M059J (cell line): ENCODE data around the gene CRACDL. TPM values are rescaled to one million over a fixed set of nuclear protein-coding genes. Genes with fewer than 3 reads are reported as not detected.
"Not testable (repeated sequence)": the region's sequence is repeated elsewhere in the genome, so short reads cannot be mapped to it uniquely, and the experiment has no call there.

Experiments
- DNase-seq: peaks from one replicate; pipeline ENCODE4 v3.0.0-alpha.2; 2012; ENCODE audit warnings: low read depth
- total RNA-seq: library from RNA; depleted of rRNA; stranded (reverse); fragments of >200 nt; shearing (Covaris generic); gene quantifications from 2 replicates; pipeline ENCODE4 v1.2.3, GENCODE V29; 2014

CRACDL gene
- total RNA-seq, 1 experiment from 2014 or later, result not detected

GRCh38 chr2:98907966-98908905, 27.8 kb downstream of the CRACDL start:
- no peak for DNase-seq

DNA sequence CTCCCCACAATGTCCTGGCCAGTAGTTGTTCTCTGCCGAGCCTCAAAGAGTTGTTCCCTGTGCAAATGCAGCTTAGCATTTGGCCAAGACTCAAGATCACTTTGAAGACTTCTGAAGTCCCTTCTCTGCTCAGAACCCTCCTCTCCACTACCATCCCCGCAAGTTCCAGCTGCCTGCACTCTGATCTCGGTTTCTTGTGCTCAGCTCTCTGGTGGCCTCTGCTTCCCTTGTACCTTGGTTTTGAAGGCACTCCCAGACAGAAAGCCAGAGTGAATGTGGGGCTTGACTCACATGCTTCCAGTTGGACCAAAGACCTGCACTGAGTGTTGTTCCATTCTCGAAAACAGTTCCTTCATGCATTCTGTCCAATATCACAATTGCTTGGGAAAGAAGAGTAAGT, 28.6 kb downstream of the CRACDL start:
- no peak for DNase-seq

DNA sequence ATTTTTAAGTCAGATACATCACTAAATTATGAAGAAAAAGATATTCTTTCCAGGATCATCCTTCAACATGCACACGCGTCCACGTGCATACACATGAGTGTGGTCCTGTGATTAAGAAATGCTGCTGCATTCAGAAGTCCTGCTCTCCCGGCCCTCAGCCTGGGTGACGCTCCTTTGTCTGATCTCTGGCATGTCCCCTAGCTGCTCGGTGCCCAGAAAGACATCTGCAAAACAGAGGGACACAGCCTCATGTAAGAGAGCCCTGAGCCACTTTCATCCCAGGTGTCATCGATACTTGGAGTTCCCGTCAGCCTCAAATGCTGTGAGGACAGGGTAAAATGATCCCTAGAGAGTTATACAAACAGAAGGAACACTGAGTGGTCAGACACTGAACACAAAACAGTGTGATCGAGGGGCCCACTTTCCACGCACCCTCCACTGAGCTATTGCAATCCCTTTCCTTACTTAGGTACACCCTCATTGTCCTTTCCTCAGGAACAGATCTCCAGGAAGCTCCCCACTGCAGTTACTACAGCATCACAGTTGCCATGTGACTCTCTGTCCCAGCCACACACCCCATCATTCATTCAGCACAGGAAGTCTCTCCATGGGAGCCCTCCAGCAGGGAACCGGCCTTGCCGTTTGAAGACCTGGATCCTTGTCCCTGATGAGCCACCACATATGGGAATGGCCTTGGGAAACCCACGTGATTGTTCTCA, 32.1 kb downstream of the CRACDL start:
- no peak for DNase-seq

DNA sequence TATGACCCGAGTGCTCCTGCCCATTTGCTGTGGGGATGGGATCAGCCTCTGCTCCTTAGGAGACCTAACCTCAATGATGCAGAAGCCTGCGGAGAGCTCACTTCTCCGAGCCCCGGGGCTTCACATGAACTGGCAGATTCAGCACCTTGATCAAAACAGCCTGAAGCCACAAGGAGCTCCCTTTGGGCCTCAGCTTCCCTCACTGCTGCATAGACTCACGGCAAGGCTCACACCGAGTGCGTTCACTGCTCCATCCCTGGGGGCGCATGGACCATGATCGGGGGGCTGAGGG, 33.0 kb downstream of the CRACDL start:
- DNase-seq, result no peak

- DNase-seq, result no peak
Observed at GRCh38 chr2:98902209-98903063, 33.6 kb downstream of the CRACDL start.

DNA sequence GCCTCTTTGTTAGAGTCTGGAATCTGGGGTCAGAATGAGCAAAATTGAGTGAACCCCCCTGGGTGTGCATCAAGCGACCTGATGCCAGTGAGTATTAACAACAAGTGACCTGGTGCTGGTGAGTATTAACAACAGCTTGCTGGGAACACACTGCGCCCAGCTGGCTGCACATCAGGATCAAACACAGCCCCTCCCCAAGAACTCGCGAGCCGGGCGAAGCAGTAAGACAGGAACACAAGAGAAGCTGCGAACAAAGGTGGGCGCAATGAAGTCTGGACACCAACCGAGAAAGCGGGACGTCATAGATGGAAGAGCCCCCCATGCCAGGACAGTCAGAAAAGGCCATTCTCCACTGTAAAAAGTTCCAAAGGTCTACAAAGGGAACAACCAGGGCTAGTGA, 34.3 kb downstream of the CRACDL start:
- DNase-seq, result no peak

DNA sequence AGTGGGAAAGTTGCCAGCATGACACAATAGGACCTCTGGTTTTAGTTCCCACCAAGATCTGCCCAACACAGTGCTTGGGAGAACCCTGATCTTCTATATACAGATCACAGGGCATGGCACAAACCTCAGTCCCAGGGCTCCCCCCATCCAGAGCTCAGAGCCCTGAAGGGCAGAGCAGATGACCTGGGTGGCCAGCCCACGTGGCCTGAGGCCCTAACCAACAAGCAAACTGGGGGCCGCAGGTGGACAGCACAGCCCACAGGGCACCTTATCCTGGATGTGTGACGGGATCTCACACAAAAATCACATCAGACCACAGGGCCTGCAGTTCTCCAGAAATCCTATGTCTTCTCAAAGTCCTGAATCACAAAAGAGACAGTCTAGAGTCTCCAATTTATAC, 34.7 kb downstream of the CRACDL start:
- no peak for DNase-seq

DNA sequence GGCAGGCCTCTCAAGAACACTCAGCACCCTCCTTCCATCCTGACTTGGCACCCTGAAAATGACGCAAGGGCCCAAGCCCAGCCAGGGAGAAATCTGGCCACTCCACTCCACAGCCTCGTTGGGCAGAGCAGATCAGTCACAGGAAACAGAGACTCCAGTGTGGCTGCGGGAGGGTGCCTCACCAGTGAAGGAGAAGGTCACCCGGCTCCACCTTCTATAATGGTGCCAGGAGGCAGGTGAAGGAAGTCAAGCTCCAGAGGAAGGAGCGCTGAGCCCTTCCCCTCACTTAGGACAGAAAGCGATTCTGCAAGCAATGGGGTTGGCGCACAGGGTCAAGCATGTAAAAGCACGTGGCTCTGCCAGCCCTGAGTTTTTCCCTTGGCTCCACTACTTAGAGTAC, 35.3 kb downstream of the CRACDL start:
- DNase-seq, result no peak

- not testable (repeated sequence) for DNase-seq
Observed at GRCh38 chr2:98899703-98900078, 36.3 kb downstream of the CRACDL start.

- no peak for DNase-seq
Observed at GRCh38 chr2:98899041-98899702, 36.9 kb downstream of the CRACDL start.

- no peak for DNase-seq
Observed at GRCh38 chr2:98898423-98898841, 37.6 kb downstream of the CRACDL start.

DNA sequence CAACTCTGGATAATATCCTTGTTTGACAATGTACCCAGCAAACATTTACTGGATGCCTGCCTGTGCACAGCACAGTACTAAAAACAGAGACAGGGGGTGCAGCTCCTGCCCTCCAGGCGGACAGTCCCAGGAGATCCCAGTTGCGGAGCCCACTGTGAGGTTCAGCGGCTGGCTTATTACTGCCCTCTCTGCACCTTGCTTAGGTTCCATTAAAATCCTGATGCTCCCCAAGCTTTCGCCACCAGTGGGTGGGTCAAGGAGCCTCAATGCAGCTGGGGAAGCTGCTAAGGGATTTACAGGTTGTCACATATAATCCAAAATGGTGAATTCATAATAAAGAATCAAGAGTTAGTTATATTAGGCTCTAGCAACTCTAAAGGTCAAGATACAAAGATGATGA, 38.3 kb downstream of the CRACDL start:
- no peak for DNase-seq

DNA sequence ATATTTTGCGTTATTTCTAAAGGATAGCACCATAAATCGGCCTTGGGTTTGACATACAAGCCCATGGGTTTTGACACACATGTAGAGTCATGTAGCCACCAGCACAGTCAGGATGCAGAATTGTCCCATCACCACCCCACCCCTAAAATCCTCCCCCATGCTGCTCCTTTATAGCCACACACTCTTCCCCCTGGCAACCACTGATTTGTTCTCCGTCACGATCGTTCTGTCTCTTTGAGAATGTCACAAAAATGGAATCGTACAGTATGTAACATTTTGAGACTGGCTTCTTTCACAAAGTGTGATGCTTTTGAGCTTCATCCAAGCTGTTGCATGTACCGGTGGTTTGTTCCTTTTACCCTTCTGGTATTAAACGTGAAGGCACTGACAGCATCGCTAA, 39.1 kb downstream of the CRACDL start:
- no peak for DNase-seq

DNA sequence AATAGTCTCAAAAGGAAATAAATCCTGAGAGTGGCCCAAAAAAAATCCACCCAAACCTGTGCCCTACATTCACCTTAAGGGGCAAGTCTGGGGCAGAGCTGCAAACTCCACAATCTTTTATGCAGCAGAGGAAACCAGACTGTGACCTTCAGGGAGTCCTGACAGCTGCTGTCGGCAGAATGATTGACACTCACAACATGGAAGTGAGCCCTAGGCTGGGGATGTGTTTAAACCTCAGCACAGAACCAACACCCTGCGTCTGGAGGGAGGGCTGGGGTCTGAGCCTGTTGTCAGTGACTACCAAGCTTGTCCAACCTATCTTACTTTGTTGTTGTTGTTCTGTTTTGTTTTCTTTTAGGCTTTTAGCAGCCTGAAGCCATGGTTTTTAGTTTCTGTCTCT, 39.6 kb downstream of the CRACDL start:
- DNase-seq, result no peak

- no peak for DNase-seq
Observed at GRCh38 chr2:98895901-98896300, 40.1 kb downstream of the CRACDL start.

DNA sequence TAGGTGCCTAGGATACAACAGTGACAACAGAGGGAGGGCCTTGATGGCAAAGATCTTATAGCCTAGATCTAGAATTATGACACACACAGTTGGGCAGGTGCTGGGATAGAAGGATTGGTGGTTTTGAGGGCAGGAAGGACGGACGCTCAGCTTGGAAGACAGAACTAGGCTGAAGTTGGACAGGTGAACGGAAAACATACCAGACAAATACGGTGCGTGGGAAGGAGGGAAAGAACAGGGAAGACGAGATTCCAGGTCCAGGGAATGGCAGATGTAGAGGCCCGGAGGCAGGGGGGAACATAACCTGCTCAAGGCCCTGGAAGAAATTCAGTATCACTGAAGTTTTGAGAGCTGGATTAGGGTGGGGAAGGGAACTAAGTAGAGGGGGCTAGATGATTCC, 40.8 kb downstream of the CRACDL start:
- no peak for DNase-seq

DNA sequence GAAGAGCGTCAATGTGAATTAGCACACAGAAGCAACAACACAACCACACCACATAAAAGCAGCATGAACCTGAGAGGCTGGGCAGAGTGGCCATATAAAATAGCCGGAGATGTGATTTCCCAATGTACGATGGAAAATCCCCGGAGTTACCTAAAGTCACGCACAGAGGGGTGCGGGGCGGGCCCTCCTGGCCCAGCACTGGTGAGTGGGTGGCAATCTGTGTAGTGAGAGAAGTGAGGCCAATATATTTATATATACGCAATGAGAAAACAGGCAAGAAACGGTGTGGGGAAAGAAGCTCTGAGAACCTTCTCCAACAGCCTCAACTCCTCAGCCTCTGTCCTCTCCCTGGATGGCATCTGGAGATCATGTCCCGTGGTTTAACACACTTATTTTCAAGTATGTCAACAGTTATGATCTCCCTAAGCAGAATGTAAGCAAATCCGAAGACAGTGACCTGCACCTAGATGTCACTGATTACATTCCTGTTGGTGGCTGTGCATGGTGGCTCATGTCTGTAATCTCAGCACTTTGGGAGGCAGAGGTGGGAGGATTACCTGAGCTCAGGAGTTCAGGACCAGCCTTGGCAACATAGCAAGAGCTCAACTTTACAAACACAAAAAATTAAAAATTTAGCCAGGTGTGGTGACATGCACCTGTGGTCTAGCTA, 41.6 kb downstream of the CRACDL start:
- no peak for DNase-seq

DNA sequence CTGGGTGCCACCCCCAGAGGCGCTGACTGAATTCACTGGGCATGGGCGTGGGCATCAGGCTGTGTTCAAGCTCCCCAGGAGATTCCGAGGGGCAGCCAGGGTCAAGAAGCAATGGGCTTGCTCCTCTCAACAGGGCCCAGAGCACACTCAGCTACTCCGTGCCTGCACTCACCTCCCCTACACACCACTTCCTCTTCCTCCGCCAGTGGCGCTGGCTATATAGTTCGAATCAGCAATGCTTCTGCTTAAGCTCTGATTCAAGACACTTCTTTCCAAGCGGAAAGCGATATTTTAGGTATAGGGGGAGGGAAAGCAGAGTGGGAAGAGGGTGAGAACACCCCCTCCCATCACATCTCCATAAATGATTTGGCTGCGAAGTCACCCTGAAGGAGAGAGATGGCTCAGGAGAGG, 42.1 kb downstream of the CRACDL start:
- no peak for DNase-seq

DNA sequence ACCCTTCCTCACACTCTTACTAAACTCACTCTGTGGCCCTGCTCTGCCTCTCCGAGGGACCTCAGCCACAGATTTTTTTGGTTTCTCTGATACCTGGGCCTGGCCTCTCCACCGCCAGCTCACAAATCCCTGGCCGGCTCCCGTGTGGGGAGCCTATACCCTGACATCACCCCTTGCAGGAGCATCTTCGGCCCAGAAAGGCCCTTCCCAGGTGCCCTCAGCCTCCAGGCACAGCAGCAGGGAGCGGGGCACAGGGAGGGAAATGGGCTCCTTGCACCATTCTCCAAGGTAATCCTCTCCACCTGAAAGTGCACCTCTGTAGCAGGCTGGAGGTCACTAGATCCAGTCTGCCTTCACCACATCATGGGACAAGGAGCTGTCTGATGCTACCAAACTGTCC, 43.2 kb downstream of the CRACDL start:
- no peak for DNase-seq

DNA sequence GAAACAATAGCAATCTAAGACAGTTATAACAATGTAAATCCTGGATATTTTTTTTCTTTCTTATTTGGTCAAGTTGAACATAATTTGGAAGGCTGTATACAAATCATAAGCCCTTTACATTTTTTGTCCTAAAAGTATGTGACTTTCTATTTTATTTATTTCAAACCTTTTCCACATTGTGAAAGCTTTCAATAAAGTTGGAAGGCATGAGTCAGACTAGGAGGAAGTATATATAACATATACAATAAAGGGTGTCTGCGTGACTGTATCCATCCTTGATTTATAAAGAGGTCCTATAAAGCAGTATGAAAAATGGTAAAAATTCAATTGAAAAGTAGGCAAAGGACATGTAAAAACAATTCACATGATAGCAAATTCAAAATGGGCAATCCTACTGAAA, 44.4 kb downstream of the CRACDL start:
- no peak for DNase-seq

DNA sequence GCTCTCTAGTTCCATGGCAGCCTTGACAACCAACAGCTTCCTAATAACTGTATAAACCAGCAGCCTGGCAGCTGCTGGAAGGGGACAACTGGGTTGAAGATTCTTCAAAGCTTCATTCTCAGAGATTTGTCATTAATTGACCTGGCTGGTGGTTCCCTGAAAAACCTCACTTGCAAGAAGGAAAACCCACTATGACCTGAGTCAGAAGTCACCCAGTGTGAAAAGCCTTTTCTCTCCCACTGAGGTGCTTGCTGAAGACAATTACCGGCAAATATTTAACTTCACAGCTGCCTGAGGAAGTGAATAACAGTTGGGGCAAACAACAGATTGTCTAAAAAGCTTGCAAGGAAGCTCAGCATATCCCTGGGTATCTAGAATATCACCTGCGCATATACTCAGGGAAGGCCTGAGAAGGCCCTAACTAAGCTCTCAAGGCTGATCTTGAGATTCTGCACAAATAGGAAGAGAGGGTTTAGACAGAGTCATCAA, 49.9 kb downstream of the CRACDL start:
- DNase-seq, result no peak
